Esophagus muscularis mucosa (tissue), 4 donors: ENCODE data around the gene TDRD15. TPM values are rescaled to one million over a fixed set of nuclear protein-coding genes. Genes with fewer than 3 reads are reported as not detected.
A peak's percentile ranks its signal among the peaks of the same experiment; 100 is the strongest.

Source experiments
- DNase-seq: peaks from one replicate; pipeline ENCODE4 v3.0.0-alpha.2; 2017; ENCODE audit errors: extremely low spot score
- H3K27ac ChIP-seq, 4 donors: fragments of 200-600 bp; sonication (generic); replicated peaks in 1 of 4; 1 replicate in 3 of 4; 2 replicates in 1 of 4; pipeline ENCODE4 v1.5.1; 2016 to 2019; ENCODE audit warnings: mild to moderate bottlenecking in 1 of 4
- H3K27me3 ChIP-seq, 4 donors: fragments of 200-600 bp; sonication (generic); one replicate each; pipeline versions ENCODE4 v1.5.1 to v1.6.0; 2016 to 2019
- H3K36me3 ChIP-seq, 4 donors: fragments of 200-600 bp; sonication (generic); one replicate each; pipeline ENCODE4 v1.5.1; 2016 to 2019
- H3K4me1 ChIP-seq, 4 donors: fragments of 200-600 bp; sonication (generic); one replicate each; pipeline ENCODE4 v1.5.1; 2016 to 2019
- H3K4me3 ChIP-seq, 4 donors: fragments of 200-600 bp; sonication (generic); 1 replicate in 2 of 4; 2 replicates in 2 of 4; pipeline ENCODE4 v1.5.1; 2016 to 2019; ENCODE audit warnings: mild to moderate bottlenecking in 4 of 4, moderate library complexity in 1 of 4
- H3K9me3 ChIP-seq, 4 donors: fragments of 200-600 bp; sonication (generic); 1 replicate in 3 of 4; 2 replicates in 1 of 4; pipeline ENCODE4 v1.5.1; 2016 to 2019
- CTCF ChIP-seq, 3 experiments: fragments of 200-600 bp in 2 of 3; fragments of 450-650 bp in 1 of 3; sonication (generic) in 2 of 3; IDR thresholded peaks; one replicate each; pipeline ENCODE4 v1.5.1; 2017 to 2019; ENCODE audit warnings: antibody characterized with exemption in 3 of 3, mild to moderate bottlenecking in 2 of 3, moderate library complexity in 1 of 3
- EP300 ChIP-seq: sonication (generic); formaldehyde crosslinking; IDR thresholded peaks from one replicate; pipeline ENCODE4 v1.6.1; 2017; ENCODE audit warnings: antibody characterized with exemption
- POLR2A ChIP-seq: fragments of 450-650 bp; IDR thresholded peaks from one replicate; pipeline ENCODE4 v1.6.1; 2017; ENCODE audit warnings: antibody characterized with exemption, moderate library complexity, mild to moderate bottlenecking, low read depth
- POLR2AphosphoS5 ChIP-seq, 2 donors: sonication (generic); formaldehyde crosslinking; IDR thresholded peaks; one replicate each; pipeline ENCODE4 v1.6.1; 2017; ENCODE audit warnings: antibody characterized with exemption in 2 of 2
- WGBS: methylation state at CpG from one replicate; pipeline ENCODE4 v1.1.5; 2018; 5-methylcytosine and 5-hydroxymethylcytosine counted together
- intact Hi-C: fragments of 100-400 bp; cut with DNase I; formaldehyde crosslinking; loops from one replicate; pipeline ENCODE4 v1.15.1; 2023
- total RNA-seq, 4 donors: library from RNA; depleted of rRNA; stranded (reverse); fragments of >200 nt; gene quantifications; one replicate each; pipeline versions ENCODE4 v1.1.0 to v1.2.1, GENCODE V29; 2016

The TDRD15 gene
- total RNA-seq, 4 donors from 2014 or later, result 0.63 TPM; not detected in 3

DNA sequence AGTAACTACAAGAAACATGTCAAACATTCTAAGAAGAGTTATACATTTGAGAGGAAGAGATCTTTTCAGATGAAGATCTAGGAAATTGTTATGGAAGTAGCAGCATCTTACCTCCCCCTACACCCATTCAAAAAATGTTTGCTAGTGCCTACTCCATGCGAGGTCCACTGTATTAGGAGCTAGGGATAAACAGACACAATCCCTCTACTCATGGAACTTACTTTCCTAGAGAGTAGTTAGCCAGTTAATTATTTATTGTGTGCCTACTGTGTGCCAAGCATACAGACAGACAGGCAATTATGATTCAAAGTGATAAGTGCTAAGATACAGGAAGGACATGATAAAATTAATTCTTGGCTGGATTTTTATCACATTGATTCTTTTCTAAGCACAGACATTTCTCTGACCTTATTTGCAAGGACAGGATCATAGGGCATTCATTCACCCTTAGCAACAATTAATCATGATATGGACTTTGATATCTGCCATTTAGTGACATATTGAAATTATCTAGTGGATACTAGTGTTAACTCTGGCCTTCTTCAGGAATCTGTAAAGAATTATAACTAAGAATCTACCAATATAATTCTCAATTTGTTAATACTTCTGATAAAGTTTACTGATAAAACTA, 19.6 kb upstream of the TDRD15 start:
- H3K4me3 ChIP-seq, result no peak overlapping the region
- no peaks in the 10 kb centered on the region for H3K27me3 ChIP-seq
- DNase-seq, result no peak
- no peak overlapping the region for H3K27ac ChIP-seq
- H3K9me3 ChIP-seq, result no peaks in the 10 kb centered on the region
- intact Hi-C loops, result no loop called here
- TF ChIP-seq EP300, result no peak
- TF ChIP-seq POLR2AphosphoS5 (IDR thresholded peaks at IDR 0.05), result no peak
- no peak for TF ChIP-seq POLR2A
- no peak for TF ChIP-seq CTCF (IDR thresholded peaks at IDR 0.05)
- peaks cover 0 to 5% (median 1%) of the 10 kb centered on the region in 4 donors for H3K4me1 ChIP-seq
- no peaks in the 10 kb centered on the region for H3K36me3 ChIP-seq
- 32% methylated on average over 1 of the region's 1 CpG for WGBS

DNA sequence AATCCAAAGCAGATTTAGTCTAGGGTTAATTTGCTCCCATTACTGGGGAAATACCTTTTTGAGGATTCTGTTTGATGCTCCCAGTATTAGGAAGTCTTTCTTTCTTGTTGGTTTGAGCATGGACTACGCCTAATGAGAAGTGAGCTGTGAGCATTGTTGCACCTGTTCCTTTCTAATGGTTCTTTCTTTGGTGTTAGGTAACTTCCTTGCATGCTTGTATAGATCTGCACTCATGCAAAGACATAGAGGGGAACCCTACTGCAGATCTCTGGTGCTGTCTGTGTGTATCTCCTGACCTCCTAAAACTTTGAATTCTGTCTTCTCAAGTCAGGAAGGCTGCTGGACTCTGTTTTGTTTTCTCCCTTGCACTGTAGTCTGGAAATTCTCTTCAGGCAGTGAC, 12.8 kb upstream of the TDRD15 start:
- intact Hi-C loops, result no loop called here
- H3K27ac ChIP-seq, result no peak overlapping the region
- no peaks in the 10 kb centered on the region for H3K4me1 ChIP-seq
- TF ChIP-seq CTCF (IDR thresholded peaks at IDR 0.05) (no peak), EP300 (no peak), POLR2A (no peak), POLR2AphosphoS5 (IDR thresholded peaks at IDR 0.05) (no peak)
- no peak overlapping the region for H3K4me3 ChIP-seq
- DNase-seq, result no peak
- H3K9me3 ChIP-seq, result no peaks in the 10 kb centered on the region
- H3K36me3 ChIP-seq, result no peaks in the 10 kb centered on the region
- 88% methylated on average over 1 of the region's 1 CpG for WGBS
- H3K27me3 ChIP-seq, result no peaks in the 10 kb centered on the region

- intact Hi-C loops, result loop anchor here (1.0 to 5.0 kb wide), 5 partner anchors 74 to 457 kb away; no protein-coding TSS in a partner anchor
- Histone ChIP-seq H3K9me3 (no peaks in the 10 kb centered on the region), H3K4me1 (no peaks in the 10 kb centered on the region), H3K27me3 (no peaks in the 10 kb centered on the region), H3K27ac (no peak overlapping the region), H3K36me3 (no peaks in the 10 kb centered on the region), H3K4me3 (no peak overlapping the region)
- DNase-seq, result no peak
- TF ChIP-seq CTCF (IDR thresholded peaks at IDR 0.05) (no peak), POLR2A (no peak), EP300 (no peak), POLR2AphosphoS5 (IDR thresholded peaks at IDR 0.05) (no peak)
Observed at GRCh38 chr2:21117688-21118087, 6.1 kb upstream of the TDRD15 start.

DNA sequence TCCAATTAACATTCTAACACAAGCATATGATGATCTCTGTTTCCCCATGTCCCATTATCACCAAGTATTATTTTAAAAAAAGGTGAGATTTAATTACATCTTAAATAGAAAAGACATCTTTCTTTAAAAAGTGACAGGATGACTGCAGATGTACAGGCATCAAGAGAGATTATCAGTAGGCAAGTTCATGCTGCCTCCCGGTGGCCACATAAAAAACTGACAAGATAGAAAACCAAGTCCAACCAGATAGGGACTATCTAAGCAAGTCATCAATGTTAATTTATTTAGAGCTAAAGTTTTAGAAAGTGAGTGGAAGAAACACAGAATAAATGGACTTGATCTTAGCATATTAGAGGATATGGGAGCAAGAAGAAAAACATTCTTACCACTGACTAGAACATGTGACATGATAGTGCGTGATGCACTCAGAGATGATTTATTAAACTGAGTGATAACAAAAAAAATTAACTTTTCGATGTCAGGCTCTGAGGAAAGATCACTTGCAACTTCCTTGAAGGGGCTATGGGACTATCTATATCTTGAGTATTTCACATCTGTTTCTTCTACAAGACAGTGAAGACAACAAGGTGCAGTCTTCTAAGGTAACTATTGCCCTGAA, 5.4 kb upstream of the TDRD15 start:
- no peaks in the 10 kb centered on the region for H3K4me1 ChIP-seq
- WGBS, result 41% methylated on average over 3 of the region's 3 CpGs
- DNase-seq, result no peak
- H3K27ac ChIP-seq, result no peak overlapping the region
- no peak overlapping the region for H3K4me3 ChIP-seq
- H3K27me3 ChIP-seq, result no peaks in the 10 kb centered on the region
- intact Hi-C loops, result loop anchor here (1.0 to 5.0 kb wide), 5 partner anchors 75 to 458 kb away; no protein-coding TSS in a partner anchor
- no peak for TF ChIP-seq EP300
- peak; percentile 53 to 64 (median 55) for TF ChIP-seq CTCF (IDR thresholded peaks at IDR 0.05)
- H3K36me3 ChIP-seq, result no peaks in the 10 kb centered on the region
- H3K9me3 ChIP-seq, result no peaks in the 10 kb centered on the region
